ENCODE measurements around the gene S100A2.

GRCh38 chr1:153608089-153608682 is 42.5 kb upstream of the S100A2 start:
- TF ChIP-seq EZH2 (IDR thresholded peaks at IDR 0.05; ENCODE audit: insufficient read depth, poor library complexity, severe bottlenecking): no peak
- TF ChIP-seq EZH2phosphoT487 (IDR thresholded peaks at IDR 0.05; ENCODE audit: insufficient read depth, low read depth): no peak
